Type B pancreatic cell (in vitro differentiated cells): ENCODE data around the gene SERGEF. TPM values are rescaled to one million over a fixed set of nuclear protein-coding genes. Genes with fewer than 3 reads are reported as not detected.

ENCODE experiments used
- DNase-seq: peaks from one replicate; pipeline ENCODE4 v3.0.0; 2021; ENCODE audit warnings: mixed read lengths; ENCODE audit not compliant: unreplicated experiment; ENCODE audit errors: extremely low spot score
- H3K27ac Mint-ChIP-seq: 2 replicates; pipeline ENCODE4 v1.8.0; 2021; ENCODE audit warnings: mild to moderate bottlenecking, mixed read lengths
- H3K27me3 Mint-ChIP-seq: 2 replicates; pipeline ENCODE4 v1.8.0; 2021; ENCODE audit warnings: mixed read lengths
- H3K36me3 Mint-ChIP-seq: 2 replicates; pipeline ENCODE4 v1.8.0; 2021; ENCODE audit warnings: mixed read lengths
- H3K4me1 Mint-ChIP-seq: one replicate; pipeline ENCODE4 v1.8.0; 2021; ENCODE audit warnings: mixed read lengths; ENCODE audit not compliant: unreplicated experiment
- H3K4me3 Mint-ChIP-seq: 2 replicates; pipeline ENCODE4 v1.8.0; 2021; ENCODE audit warnings: mild to moderate bottlenecking, mixed read lengths
- H3K9me3 Mint-ChIP-seq: 2 replicates; pipeline ENCODE4 v1.8.0; 2021; ENCODE audit warnings: mixed read lengths
- total RNA-seq: library from RNA; stranded (reverse); gene quantifications from 2 replicates; pipeline ENCODE4 v1.2.1, GENCODE V29; 2021; ENCODE audit warnings: low replicate concordance
- TF ChIP-seq, protein P1 (sequence below): fragments of 200-600 bp; sonication (generic); conservative IDR thresholded peaks from 2 replicates; pipeline ENCODE4 v1.5.0; 2021; ENCODE audit warnings: antibody characterized with exemption, mild to moderate bottlenecking

SERGEF gene
- total RNA-seq, 1 donor from 2014 or later, result 26.4 TPM

DNA sequence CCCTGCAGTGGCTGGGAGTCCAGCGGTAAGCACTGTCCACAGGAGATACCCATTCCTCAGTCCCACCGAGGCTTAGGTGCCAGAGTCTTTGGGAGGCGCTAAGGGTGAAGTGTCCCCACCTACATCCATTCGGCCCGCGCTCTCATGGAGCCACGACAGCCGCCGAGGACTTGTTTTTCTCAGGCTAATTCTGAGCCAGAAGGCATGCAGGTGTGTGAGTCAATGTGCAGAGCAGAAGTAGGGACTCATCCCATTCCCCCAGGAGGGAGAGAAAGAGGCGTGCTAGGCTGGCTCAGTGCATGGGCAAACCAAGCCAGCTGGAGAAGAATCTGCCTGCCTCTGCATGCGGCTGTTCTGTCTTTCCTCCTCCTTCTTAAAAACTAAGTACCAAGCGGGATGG, 231.6 kb downstream of the SERGEF start:
- no peak overlapping the region for H3K27ac Mint-ChIP-seq
- H3K9me3 Mint-ChIP-seq, result no peaks in the 10 kb centered on the region
- no peak for DNase-seq
- TF ChIP-seq, protein P1, sequence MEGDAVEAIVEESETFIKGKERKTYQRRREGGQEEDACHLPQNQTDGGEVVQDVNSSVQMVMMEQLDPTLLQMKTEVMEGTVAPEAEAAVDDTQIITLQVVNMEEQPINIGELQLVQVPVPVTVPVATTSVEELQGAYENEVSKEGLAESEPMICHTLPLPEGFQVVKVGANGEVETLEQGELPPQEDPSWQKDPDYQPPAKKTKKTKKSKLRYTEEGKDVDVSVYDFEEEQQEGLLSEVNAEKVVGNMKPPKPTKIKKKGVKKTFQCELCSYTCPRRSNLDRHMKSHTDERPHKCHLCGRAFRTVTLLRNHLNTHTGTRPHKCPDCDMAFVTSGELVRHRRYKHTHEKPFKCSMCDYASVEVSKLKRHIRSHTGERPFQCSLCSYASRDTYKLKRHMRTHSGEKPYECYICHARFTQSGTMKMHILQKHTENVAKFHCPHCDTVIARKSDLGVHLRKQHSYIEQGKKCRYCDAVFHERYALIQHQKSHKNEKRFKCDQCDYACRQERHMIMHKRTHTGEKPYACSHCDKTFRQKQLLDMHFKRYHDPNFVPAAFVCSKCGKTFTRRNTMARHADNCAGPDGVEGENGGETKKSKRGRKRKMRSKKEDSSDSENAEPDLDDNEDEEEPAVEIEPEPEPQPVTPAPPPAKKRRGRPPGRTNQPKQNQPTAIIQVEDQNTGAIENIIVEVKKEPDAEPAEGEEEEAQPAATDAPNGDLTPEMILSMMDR, result no peak
- no peaks in the 10 kb centered on the region for H3K36me3 Mint-ChIP-seq
- no peak overlapping the region for H3K4me3 Mint-ChIP-seq
- H3K4me1 Mint-ChIP-seq, result no peaks in the 10 kb centered on the region
- H3K27me3 Mint-ChIP-seq, result peaks cover 3% of the 10 kb centered on the region

DNA sequence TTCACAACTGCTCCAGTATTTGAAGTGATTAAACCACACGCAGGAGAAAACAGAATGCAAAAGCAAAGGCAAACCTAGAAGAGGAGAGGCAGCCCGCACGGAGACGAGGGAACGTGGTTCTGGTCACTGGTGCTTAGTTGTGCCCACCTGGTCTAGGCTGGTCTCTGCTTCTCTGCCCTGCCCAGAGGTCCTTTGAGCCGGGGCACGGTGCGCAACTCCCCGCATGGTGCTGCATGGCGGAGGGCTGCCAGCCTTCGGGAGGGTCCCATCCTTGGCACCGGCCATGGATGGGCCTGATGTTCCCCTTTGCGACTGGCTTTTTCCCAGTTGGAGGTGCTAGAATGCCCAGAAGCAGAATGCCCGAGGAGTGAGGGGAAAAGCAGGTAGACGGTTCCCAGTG, 232.2 kb downstream of the SERGEF start:
- H3K27me3 Mint-ChIP-seq, result peaks cover 3% of the 10 kb centered on the region
- H3K4me1 Mint-ChIP-seq, result no peaks in the 10 kb centered on the region
- no peak overlapping the region for H3K4me3 Mint-ChIP-seq
- H3K27ac Mint-ChIP-seq, result no peak overlapping the region
- DNase-seq, result no peak
- H3K9me3 Mint-ChIP-seq, result no peaks in the 10 kb centered on the region
- TF ChIP-seq, protein P1, result no peak
- H3K36me3 Mint-ChIP-seq, result no peaks in the 10 kb centered on the region

DNA sequence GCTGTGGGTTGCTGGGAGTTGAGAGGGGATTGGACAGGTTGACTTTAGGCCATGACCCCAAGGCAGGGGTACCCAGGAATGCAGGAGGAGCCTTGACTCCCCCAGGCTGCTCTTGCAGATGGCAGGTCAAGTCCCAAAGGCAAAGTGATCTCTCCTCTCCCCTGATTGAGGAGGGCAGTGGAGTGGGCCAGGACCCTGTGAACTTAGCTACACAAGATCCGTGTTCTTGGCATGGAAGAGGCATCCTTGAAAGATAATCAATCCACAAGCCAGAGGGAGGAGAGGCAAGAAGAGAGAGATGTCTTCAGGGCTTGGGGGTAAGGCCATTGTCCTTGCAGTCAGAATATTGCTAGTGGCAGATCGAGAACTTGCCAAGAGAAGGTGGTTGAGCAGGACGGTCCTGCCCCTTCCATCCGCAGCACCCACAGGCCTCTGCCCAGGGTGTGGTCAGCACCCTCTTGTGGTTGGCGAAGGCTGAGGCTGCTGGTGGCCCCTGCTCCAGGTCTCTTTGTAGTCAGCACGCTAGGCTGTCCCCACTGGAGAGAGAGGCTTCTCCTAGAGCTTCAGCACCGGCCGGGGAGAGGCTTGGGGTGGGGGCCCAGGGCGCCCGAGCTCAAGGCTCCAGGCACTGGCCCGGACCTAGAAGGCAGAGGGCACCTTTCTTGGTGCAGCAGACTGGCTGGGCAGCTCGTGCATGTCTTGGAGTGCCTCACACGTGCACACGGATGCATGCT, 232.8 kb downstream of the SERGEF start:
- no peaks in the 10 kb centered on the region for H3K36me3 Mint-ChIP-seq
- no peak for DNase-seq
- no peak overlapping the region for H3K27ac Mint-ChIP-seq
- H3K9me3 Mint-ChIP-seq, result no peaks in the 10 kb centered on the region
- no peaks in the 10 kb centered on the region for H3K4me1 Mint-ChIP-seq
- TF ChIP-seq, protein P1, result no peak
- H3K27me3 Mint-ChIP-seq, result peaks cover 3% of the 10 kb centered on the region
- no peak overlapping the region for H3K4me3 Mint-ChIP-seq

DNA sequence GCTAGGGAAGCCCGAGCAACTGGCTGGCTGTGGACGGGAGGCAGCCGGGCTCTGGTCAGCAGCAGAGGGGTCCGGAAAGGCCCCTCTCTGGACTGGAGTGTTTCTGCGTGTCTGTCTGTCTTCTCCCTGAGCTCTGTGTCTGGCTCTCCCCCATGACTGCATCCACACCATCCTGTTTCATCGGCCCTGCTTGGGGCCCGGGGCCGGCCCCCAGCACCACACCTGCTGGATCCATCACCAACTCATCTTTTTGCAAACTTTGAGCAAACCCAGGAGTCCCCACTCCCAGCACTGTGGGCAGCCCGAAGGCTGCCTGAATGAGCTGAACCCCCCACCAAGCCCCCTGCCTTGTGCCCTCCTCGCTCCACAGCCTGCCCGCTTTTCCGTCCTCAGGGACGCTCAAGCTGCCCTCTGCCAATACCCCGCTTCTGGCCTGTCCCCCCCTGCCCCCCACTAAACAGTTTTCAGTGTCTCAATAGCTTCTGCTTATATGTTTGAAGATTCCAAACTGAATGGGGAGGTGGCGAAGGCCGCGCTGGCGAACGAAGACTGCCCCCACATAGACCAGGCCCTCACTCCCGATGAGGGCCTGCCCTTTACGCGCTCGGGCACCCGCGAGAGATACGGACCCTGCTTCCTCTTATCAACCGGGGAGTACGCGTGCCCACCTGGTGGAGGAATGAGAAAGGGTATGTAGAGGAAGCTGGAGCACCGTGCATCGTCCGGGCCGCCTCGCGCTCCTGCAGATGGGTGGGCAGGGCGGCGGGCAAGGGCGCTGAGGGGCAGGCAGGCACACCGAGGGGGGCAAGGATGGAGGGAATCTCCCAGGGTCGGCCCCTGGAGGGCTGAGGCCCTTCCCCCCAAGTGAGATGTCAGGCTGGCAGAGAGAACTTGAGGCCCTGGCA, 233.6 kb downstream of the SERGEF start:
- Mint-ChIP-seq H3K36me3 (no peaks in the 10 kb centered on the region), H3K4me1 (no peaks in the 10 kb centered on the region), H3K4me3 (no peak overlapping the region), H3K9me3 (no peaks in the 10 kb centered on the region), H3K27me3 (peaks cover 3% of the 10 kb centered on the region), H3K27ac (no peak overlapping the region)
- TF ChIP-seq, protein P1, result no peak
- DNase-seq, result no peak

DNA sequence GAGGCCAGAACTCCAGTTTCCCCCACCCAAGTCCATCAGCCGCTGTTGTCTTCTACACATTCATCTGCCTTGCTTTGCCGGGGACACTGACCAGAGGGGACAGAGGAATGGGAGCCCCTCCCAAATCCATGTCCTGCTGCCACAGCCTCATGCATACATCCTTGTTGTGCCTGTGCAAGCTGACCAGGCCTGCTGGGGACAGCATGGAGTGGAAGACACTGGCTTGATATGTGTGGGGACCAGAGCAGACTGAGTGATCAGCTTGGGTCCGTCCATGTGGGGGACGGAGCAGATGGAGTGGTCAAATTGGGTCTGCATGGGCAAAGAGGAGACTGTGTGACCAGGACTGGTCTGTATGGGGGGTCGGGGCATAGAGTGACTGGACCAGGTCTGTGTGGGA, 234.5 kb downstream of the SERGEF start:
- Mint-ChIP-seq H3K27me3 (peaks cover 3% of the 10 kb centered on the region), H3K4me1 (no peaks in the 10 kb centered on the region), H3K9me3 (no peaks in the 10 kb centered on the region), H3K27ac (no peak overlapping the region), H3K36me3 (no peaks in the 10 kb centered on the region), H3K4me3 (no peak overlapping the region)
- DNase-seq, result no peak
- TF ChIP-seq, protein P1, result no peak
